Brain pericyte (primary cell): ENCODE results near the gene CALCOCO1.
"Not testable (repeated sequence)": the region's sequence is repeated elsewhere in the genome, so short reads cannot be mapped to it uniquely, and the experiment has no call there.

Experiments used
- DNase-seq: peaks from one replicate; pipeline ENCODE4 v3.0.0-alpha.2; 2012; ENCODE audit warnings: low read depth, low spot score

The CALCOCO1 gene

GRCh38 chr12:53727310-53728041 is at the start of gene CALCOCO1:
CALCOCO1 (minus strand) TSS chr12:53727452; CDS start chr12:53725242, 2,210 bp downstream.
- DNase-seq, result peak; percentile 95

GRCh38 chr12:53776872-53777271 is 49.6 kb upstream of the CALCOCO1 start:
- no peak for DNase-seq

DNA sequence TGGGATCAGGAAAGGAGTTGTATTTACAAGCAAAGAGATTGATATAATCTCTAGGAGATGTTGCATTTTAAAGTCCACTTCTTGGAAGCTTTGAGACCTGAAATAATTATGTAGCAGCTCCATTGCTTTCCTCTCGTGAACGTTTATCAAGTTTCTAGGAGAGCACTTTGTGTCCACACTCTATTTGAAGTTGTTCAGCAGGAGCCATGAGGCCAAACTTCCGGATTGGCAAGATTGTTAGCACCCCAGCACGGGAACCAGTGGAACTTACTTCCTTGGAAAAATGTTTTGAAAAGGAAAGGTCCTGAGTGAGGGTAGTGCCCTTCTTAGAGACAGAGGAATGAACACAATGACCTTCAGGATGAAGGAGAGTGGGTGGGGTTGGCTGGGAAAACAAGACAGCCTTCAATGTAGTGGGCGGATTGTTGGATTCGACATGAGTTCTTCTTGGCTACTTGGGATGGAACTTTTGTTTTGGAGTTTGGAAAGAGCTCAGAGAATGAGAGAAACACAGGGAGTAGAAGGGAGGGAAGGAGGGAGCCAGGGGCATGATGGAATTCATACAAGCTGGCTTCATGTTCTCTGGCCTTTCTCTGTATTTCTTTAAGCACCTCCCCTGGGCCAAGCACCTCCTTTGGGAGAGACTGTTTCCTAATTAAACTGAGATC is 48.4 kb upstream of the CALCOCO1 start:
- no peak for DNase-seq

DNA sequence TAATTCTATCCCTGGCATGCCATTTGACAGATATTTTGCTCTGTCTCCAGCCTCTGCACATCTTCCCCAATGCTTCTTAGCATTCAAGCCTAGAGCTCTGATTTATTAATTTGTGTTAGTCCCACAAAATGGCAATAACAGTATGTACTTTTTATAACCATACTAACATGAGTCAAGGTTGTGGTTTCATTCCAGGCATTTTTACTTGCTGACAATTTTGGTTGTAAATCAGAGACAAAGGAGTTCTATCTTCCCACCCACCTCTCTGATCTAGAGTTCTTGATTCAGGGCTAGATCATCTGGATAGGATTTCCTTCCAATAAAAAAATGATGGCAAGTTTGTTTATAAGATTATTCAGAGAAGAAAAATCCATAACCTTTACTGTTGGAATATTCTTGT is 43.0 kb upstream of the CALCOCO1 start:
- DNase-seq, result no peak

- no peak for DNase-seq
Observed at GRCh38 chr12:53768976-53769375, 41.7 kb upstream of the CALCOCO1 start.

- DNase-seq, result no peak
Observed at GRCh38 chr12:53766881-53767280, 39.6 kb upstream of the CALCOCO1 start.

DNA sequence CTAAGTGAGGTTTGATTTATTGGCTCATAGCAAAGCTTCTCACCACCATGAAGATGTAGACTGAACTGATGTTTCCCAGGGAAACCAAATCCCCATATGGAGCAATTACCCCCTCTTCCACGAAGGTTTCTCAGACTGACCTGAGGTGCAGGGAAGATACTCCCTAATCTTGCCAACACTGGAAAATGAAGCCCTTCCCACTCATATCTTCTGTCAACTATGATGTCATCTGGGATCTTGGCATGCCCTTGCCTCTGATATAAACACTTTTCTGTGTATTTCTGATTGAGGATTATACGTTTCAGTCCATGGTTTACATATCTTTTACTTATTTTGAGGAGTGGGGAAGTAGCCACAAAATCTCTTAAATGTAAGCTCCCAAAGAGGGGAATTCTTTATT is 38.6 kb upstream of the CALCOCO1 start:
- no peak for DNase-seq

DNA sequence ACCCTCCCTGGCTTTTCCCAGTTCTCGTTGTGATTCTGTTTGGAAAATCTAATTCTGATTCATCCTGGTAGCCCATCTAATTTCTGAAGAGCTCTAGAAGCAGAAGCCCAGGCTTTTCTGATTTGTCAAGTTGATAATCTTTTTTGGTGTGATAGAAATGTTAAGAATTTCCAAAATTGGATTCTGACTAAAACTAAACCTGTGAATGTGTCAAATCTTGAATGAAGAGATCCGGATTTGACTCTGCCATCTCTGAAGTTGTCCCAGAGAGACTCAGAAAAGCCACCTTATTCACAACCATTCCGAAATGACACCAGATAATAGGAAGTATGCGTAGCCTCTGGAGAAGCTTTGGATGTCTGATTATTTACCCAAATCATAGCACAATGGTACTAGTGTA is 37.4 kb upstream of the CALCOCO1 start:
- no peak for DNase-seq

- DNase-seq, result not testable (repeated sequence)
Observed at GRCh38 chr12:53762793-53763192, 35.5 kb upstream of the CALCOCO1 start.

DNA sequence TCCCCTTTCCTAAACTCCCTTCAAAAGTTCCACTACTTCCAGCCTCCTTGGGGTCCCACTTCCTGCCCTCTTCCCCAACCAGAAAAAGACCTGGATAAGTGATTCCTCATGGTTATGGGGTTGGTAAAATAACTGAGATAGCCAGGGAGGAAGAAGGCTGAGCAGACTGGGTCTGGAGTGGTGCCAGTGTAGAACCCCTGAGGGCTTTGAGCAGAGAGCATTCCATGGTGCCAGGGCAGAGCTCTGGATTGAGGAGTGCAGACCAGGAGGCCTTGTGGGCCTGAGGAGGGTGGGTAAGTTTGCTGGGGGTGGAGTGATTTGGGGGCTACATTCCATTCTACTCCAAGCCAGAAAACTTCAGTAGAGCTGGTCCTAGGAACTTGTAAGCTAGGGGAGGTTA is 34.1 kb upstream of the CALCOCO1 start:
- DNase-seq, result no peak

- DNase-seq, result no peak
Observed at GRCh38 chr12:53759261-53759660, 32.0 kb upstream of the CALCOCO1 start.

DNA sequence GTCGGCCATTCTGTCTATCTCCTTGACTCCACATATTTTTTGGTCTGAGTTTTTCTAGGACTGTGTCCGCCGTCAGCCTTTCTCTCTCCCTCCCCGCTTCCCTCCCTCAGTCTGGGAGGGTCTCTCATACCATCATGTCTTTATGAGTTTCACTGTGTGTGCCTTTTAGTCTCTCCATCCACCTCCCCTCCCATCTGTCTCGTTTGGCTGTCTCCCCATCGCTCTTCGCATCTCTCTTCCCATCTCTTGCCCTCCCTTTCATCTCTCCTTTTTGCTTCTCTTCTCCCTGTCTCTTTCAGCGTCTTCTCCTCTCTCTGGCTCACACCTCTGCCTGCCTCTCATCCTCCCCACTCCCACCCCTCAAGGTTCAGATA is 31.5 kb upstream of the CALCOCO1 start:
- no peak for DNase-seq

- DNase-seq, result no peak
Observed at GRCh38 chr12:53758081-53758729, 31.0 kb upstream of the CALCOCO1 start.

DNA sequence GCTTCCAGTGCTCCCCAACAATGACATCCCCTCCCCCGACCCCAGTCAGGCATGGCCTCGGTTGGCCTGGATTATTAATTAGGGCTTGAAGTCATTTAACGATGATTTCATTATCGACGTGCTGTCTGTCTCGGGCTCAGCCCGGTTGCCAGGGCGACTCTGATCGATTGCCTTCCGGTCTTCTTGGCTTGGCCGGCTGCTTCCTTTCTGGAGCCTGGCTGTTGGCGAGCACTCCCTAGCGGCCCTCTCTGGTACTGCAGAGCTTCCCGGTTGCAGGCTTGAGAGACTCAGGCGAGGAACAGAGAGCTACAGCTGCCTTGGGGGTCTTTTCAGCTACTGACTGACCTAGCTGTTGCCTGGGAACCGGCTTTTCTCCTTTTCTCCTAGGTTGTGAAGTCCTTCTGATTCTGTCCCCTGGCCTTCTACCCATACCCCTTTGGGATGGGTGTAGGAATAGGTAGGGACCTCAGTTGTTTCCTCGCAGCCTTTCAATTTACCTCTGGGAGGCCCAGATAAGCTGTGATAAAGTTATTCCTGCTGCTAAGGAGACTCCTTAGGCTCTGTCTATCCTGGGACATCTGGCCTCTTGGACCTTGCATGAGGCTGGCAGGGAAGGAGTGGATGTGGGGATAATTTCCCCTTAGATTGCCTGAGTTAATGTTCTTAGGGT is 30.0 kb upstream of the CALCOCO1 start:
- DNase-seq, result no peak

- no peak for DNase-seq
Observed at GRCh38 chr12:53756300-53757100, 29.2 kb upstream of the CALCOCO1 start.

- no peak for DNase-seq
Observed at GRCh38 chr12:53755893-53756292, 28.6 kb upstream of the CALCOCO1 start.

GRCh38 chr12:53755451-53755891 is 28.2 kb upstream of the CALCOCO1 start:
- no peak for DNase-seq

DNA sequence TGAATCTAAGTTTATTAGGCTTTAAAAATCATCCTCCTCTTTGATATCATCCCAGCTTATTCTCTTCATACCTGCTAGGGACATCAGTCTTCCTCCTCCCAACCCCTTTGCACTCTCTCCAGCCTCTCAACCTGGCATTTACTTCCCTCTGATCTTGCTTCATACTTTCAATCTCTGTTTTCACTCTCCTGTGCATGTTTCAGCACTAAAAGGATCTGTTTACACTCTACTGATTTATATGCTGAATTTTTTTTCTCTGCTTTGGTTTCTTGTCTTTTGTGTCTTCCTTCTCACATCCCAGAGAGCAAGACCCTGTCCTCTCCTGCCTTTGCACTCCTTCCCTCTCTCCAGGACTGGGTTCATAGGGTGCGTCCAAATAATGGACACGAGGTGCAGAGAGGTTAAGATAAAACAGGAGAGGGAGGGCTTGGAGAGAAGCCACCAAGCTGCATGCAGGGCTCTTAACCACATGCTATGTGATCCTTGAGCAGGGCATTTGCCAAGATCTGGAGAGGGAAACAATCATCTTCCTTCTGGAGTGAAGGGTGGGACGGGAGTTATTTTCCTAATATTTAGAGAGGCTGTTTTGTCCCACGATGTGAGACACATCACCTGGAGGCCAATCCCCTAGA is 27.5 kb upstream of the CALCOCO1 start:
- DNase-seq, result no peak

- no peak for DNase-seq
Observed at GRCh38 chr12:53754188-53754585, 26.9 kb upstream of the CALCOCO1 start.

GRCh38 chr12:53752621-53753020 is 25.4 kb upstream of the CALCOCO1 start:
- no peak for DNase-seq

- DNase-seq, result no peak
Observed at GRCh38 chr12:53752192-53752601, 24.9 kb upstream of the CALCOCO1 start.
